ENCODE data around the gene CELF2.

The CELF2 gene

DNA sequence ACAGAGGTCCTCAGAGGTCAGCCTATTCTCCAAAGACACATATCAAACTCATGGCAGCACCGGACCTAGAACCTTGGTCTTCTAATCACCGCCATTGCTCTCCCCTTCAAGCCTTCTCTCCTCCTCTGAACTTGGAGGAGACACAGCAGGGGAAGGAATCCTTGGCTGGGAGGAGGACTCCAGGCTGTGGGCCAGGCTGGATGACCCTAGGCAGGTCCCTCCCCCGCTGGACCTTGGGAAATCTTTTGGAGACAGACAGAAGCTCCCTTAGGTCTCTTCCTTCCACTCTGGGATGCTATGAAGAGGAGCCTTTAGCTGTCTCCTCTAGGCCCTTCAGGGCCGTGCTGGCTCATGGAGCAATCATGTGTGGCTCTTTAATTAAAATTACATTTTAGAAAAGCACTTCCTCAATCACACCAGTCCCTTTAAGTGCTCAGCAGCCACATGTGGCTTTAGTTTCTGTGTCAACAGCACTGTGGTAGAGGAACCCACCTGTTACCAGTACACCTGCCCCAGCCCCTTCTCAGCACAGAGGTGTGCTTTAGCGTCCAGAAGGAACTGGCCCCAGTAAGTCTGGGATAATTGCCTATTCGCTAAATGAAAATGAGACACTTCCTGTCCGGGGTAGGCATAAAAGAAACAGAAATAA lies 238.2 kb downstream of the CELF2 start:
- peak; percentile 32 for DNase-seq

DNA sequence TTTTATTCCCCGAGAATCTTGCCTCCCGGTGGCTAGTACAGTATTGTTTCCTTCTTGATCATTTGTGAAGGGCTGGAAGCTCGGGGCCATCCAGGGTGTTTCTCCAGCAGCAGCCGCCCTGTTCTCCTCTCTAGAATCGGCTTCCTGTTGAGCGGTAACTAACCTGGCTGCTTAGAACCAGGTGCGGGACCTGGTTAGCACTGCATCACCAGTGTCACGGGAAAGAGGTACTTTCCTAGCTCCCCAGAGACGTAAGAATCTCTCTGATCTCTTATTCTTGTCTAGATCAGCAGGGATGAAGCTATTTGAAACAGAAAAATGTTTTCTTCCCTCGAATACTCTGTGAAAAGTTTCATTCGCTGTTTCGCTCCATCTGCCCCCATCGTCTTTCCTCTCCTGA lies 239.2 kb downstream of the CELF2 start:
- no peak for DNase-seq

- no peak for DNase-seq
These were observed 239.9 kb downstream of the CELF2 start for GRCh38 chr10:11257440-11258090.

DNA sequence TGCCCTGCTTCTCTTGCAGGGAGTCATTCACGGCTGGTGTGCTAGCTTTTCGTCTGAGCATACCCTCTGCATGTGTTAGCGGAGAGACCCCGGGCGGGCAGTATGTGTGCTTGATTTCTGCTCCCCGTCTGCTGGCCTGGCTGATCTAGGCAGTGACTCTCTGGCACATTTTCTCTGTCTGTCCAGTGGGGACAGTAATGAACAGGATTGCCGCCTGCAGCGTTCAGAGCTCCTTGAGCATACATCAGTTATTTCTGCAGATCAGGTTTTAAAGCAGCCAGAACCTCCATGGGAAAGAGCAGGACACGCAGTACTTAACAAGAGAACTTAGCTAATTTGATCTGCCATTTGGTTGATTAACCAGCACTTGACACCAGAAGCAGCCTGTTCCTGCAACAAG lies 242.5 kb downstream of the CELF2 start:
- no peak for DNase-seq

- DNase-seq = no peak
These were observed 243.5 kb downstream of the CELF2 start for GRCh38 chr10:11261143-11261542.

- no peak for DNase-seq
These were observed 244.2 kb downstream of the CELF2 start for GRCh38 chr10:11261687-11262493.

DNA sequence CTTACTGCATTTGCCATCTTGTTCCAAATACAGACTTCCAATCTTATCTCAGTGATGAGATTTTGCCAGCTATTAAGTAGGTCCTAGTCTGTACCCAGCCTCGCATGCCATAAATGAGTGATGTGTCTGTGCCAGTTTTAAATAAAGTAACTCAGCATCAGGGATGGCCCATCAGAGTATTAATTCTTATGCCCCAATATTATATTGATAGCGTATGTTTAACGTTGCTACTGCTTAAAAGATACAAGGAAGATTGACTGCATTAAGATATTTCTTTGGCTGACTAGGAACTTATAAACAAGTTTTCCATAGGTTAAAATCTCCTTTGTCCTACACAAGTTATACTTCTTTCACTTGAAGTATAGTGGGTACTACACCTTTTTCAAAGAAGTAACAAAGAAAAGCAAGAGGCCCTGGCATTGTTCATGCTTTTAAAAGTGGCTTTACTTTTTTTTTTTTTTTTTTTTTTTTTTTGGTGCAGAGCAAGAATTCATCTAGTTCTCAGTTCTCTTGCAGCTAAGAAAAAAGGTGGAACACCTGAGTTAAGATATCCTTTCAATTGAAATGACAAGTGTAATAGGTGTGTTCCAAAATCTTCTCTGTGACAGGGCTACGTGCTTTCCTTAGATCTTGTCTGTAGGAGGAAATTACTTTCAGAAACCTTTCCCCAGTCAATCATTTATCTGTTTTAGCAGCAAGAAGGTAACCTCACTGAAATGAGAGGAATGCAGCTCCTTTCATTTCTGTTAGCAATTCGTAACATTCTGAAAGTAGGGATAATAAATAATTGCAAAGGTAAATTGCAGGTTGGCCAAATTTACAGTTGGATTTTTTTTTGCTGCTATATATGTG lies 245.0 kb downstream of the CELF2 start:
- no peak for DNase-seq

DNA sequence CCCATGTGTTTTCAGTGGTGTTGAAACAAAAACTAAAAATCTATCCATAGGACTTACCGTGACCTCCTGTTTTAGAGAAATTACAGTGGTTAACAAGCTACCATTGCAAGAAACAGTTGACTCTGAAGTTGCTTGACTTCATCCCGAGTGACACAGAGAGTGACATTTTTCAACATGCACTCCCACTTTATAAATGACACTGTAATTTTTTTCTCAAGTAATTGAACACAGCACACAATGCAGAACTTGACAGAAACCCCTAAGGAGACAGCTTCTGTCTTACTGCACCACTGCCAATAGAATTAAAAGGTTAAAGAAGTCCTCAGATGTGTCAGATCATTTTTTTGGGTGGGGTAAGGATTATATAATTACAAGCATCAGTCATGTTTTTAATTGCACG lies 246.1 kb downstream of the CELF2 start:
- no peak for DNase-seq

DNA sequence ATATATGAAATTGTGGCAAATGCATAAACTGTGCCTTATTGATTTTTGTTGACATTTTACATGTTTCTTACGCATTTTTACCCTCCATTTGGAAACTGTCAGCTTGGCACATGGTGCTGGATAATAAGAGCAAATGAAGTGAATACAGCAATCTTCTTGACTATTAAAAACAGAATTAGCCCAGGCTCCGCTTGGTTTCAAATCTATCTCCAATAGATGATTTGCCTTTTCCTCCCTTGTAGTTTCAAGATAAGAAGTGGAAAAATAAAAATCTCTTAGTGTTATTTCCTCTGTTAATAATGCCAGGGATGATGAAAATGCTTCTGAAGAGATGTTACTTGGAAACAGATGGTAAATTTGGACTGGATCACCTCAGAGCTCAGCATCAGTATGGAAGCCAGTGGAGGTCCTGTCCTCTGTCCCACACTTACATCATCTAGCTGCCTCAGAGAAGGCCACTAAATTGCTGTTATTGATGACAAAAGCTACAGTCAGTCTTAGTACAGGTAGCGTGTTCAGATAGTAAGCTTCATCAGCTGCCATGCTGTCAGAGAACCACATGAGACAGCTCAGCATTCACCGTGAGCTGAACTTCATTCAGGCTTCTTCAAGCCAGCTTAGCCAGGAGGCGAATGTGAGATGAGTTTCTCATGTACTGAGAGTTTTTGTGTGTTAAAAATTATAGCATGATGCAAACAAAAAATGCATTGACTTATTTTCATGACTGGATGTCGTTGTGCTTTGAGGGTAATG lies 246.8 kb downstream of the CELF2 start:
- no peak for DNase-seq

DNA sequence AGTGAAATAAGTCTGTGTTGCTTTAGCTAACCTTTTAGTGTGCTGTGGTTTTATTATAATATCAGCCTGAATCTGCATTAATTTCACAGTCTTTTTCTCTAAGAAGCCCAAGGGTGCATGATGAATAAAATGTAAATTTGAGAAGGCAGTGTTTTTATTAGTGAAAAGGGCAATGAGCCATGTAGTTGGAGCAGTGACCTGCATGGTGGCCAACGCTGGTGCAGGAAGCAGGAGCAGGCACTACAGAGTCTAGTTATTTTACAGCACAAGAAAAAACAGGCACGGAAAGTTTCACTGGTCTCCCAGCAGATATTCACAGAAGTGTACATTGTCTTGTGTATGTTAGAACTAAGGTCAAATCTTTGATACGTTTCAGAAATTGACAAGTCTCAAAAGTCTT lies 247.8 kb downstream of the CELF2 start:
- DNase-seq = no peak

DNA sequence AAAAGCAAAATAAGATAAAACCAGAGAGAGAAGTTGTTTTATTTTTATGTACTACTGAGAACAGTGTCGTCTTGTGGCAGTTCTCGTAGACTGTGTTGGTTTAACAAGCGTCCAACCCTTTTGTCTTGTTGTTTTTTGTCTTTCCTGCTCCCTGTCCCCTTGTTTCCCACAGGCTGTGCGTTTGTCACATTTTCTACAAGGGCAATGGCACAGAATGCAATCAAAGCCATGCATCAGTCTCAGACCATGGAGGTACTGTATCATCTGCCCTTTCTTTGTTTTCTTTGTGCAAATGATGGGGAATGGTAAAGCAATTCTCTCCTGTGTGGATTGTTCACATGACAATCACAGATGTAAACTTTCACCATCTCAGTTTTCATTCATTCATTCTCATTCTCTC lies 248.8 kb downstream of the CELF2 start:
- DNase-seq = no peak

DNA sequence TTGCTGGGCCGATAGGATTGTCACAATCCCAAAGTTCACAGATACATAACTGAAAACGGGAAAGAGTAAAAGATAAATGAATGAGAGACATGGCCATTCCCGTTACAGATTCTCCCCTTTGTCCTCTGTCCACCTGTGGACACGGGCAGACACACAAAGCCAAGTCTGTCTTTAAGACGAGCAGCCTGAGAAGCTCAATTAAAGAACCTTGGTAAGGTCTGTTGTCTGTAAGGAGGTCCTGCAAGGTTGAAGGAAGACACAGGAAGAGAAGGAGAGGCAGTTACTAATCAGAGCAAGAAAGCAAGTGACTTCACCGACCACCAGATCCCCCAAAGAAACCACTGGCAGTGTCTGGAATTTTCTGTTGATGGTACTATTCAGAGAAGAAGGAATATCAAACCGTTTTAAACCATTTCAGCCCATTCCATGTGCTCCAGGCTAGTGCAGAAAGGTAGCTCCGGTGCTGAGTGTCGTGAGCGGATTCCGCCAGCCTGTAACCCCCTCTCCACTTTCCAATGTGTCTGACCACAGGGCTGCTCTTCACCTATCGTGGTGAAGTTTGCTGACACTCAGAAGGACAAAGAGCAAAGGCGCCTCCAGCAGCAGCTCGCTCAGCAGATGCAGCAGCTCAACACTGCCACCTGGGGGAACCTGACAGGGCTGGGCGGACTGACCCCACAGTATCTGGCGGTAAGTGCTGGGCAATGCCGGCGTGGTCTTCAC lies 252.6 kb downstream of the CELF2 start:
- peak; percentile 54 for DNase-seq

DNA sequence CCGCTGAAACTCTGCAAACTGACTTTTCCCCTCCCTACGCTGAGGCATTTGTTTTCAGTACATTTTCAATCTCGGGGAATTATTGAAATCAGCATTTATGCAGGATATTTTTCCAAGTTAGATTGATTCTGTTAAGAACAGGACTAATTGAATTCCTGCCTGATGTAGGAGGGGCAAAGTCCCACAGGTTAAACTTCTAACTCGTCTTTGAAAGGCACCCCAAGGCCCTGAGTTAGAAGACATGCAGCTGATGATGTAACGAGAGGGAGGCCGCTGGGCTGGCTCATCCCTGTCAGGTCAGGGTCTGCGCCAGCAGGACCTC lies 253.1 kb downstream of the CELF2 start:
- no peak for DNase-seq

- DNase-seq = no peak
These were observed 255.3 kb downstream of the CELF2 start for GRCh38 chr10:11272915-11273389.

DNA sequence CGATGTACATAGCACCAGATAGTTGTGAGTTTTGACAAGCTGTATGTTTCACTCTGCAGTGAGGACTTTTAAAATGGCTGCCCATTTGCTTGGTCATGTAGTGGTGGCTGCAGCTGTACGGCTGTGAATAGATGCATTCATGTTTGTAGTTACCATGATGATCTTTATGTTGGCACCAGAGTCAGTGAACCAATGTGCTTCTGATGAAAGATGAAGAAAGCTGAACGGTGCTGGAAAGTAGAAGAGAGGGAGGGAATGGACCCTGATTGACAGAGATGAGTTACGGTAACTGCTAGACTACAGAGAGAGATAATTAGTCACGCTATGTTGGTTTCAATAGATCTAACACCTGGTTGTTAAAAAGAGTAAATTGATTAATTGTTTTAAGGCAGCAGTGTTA lies 256.8 kb downstream of the CELF2 start:
- no peak for DNase-seq

DNA sequence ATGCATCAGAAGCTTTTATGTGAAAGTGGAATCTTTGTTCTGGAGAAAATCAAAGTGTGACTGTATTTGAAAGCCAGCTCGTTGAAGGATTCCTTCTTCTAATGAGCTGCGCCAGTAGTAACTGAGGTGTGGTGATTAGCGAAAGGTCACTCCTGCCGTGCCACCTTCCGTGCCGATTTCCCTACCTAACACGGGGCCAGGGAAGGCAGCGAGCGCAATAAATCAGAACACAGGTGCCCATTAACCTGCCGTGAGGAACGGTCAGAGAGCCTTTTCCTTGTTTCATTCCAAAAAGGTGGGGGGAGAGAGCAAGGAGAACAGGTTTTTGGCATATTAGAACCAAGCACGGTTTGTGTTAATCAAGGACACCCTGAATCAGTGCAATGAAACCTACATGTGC lies 258.0 kb downstream of the CELF2 start:
- no peak for DNase-seq

GRCh38 chr10:11276449-11276990 lies 258.8 kb downstream of the CELF2 start:
- no peak for DNase-seq

- DNase-seq = no peak
These were observed 261.6 kb downstream of the CELF2 start for GRCh38 chr10:11279314-11279713.

DNA sequence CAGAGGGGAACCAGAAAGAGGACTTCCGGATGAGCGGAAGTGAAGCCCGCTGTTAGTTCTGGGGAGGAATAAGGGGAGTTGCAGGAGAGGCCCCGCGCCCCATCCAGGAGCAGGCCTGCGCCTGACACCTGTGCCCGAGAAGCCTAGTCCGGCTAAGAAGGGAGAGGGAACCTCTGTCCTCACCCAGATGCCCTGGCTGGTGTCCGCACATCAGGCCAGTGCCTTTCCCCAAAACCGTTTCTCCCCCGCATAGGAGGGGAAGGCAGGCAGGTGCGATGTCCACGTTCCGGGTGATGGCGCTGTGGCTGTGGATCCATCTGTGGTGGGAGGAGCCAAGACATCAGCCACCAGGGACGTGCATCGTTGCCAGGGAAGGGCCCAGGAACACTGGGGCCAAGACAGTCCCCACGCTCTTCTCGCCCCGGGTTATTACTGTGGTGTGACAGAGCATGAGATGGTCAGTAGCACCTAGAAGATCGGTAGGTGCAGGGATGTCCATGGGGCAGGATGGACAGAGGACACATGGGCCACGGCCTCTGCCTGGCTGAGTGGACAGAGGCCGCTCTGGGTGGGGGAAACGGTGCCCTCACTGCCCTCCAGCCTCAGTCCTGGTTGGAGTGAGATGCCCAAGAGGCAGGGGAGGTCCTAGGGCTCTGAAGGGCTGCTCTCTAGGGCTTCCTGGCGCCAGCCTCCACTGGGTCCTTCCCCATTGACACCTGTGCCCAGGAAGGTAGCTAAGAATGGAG lies 262.7 kb downstream of the CELF2 start:
- DNase-seq = no peak

GRCh38 chr10:11282156-11282555 lies 264.5 kb downstream of the CELF2 start:
- DNase-seq = no peak

GRCh38 chr10:11282661-11283060 lies 265.0 kb downstream of the CELF2 start:
- no peak for DNase-seq

Measured in NCI-H1105 treated with DMSO at 0.1 percent for 48 hours (cell line).